Neural progenitor cell (in vitro differentiated cells): ENCODE measurements around the gene MYL9.

Experiments used
- EZH2 ChIP-seq: fragments of 200-600 bp; sonication (generic); IDR thresholded peaks from 2 replicates; pipeline ENCODE4 v1.6.1; 2017; ENCODE audit warnings: antibody characterized with exemption, mild to moderate bottlenecking, moderate library complexity
- EZH2phosphoT487 ChIP-seq: fragments of 200-600 bp; sonication (generic); IDR thresholded peaks from 2 replicates; pipeline ENCODE4 v1.6.1; 2017; ENCODE audit warnings: antibody characterized with exemption
- TF ChIP-seq, protein P1 (sequence below): fragments of 200-600 bp; sonication (generic); IDR thresholded peaks from 2 replicates; pipeline ENCODE4 v1.5.1; 2017; ENCODE audit warnings: antibody characterized with exemption, mild to moderate bottlenecking

DNA sequence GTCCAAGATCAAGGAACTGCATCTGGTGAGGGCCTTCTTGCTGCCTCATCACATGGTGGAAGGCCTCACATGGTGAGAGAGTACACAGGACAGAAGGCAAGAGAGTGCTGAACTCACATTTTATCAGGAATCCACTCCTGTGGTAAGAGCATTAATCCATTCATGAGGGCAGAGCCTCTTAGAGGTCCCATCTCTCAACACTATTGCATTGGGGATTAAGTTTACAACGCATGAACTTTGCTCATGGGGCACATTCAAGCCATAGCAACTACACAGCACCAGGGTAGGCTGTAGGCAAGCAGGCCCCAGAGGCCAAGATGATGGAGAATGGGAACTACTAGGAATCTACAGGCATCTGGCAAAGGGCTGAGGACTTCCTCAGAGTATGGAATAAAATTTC, 22.1 kb downstream of the MYL9 start:
- TF ChIP-seq, protein P1, sequence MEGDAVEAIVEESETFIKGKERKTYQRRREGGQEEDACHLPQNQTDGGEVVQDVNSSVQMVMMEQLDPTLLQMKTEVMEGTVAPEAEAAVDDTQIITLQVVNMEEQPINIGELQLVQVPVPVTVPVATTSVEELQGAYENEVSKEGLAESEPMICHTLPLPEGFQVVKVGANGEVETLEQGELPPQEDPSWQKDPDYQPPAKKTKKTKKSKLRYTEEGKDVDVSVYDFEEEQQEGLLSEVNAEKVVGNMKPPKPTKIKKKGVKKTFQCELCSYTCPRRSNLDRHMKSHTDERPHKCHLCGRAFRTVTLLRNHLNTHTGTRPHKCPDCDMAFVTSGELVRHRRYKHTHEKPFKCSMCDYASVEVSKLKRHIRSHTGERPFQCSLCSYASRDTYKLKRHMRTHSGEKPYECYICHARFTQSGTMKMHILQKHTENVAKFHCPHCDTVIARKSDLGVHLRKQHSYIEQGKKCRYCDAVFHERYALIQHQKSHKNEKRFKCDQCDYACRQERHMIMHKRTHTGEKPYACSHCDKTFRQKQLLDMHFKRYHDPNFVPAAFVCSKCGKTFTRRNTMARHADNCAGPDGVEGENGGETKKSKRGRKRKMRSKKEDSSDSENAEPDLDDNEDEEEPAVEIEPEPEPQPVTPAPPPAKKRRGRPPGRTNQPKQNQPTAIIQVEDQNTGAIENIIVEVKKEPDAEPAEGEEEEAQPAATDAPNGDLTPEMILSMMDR: no peak
- TF ChIP-seq EZH2phosphoT487 (no peak), EZH2 (no peak)
